ENCODE results near the gene GPBP1L1.
"Not testable (repeated sequence)": the region's sequence is repeated elsewhere in the genome, so short reads cannot be mapped to it uniquely, and the experiment has no call there.

GPBP1L1 gene

GRCh38 chr1:45686288-45687013 is at the start of gene GPBP1L1:
Gene GPBP1L1 (minus strand): TSS chr1:45686533. CDS start chr1:45659087, 27,446 bp downstream.
- DNase-seq (ENCODE audit: low read depth in 2 of 2), result peak; percentile 96

GRCh38 chr1:45730780-45731319 is 44.5 kb upstream of the GPBP1L1 start:
- DNase-seq (ENCODE audit: low read depth in 2 of 2), result no peak

- DNase-seq (ENCODE audit: low read depth in 2 of 2), result no peak
Observed at GRCh38 chr1:45730075-45730779, 43.9 kb upstream of the GPBP1L1 start.

GRCh38 chr1:45726007-45726406 is 39.7 kb upstream of the GPBP1L1 start:
- not testable (repeated sequence) for DNase-seq (ENCODE audit: low read depth in 2 of 2)

GRCh38 chr1:45723248-45723930 is 37.1 kb upstream of the GPBP1L1 start:
- no peak for DNase-seq (ENCODE audit: low read depth in 2 of 2)

GRCh38 chr1:45722809-45723208 is 36.5 kb upstream of the GPBP1L1 start:
- DNase-seq (ENCODE audit: low read depth in 2 of 2), result no peak

GRCh38 chr1:45721207-45721606 is 34.9 kb upstream of the GPBP1L1 start:
- no peak for DNase-seq (ENCODE audit: low read depth in 2 of 2)

GRCh38 chr1:45718289-45718688 is 32.0 kb upstream of the GPBP1L1 start:
- DNase-seq (ENCODE audit: low read depth in 2 of 2), result no peak

- not testable (repeated sequence) for DNase-seq (ENCODE audit: low read depth in 2 of 2)
Observed at GRCh38 chr1:45717386-45717785, 31.1 kb upstream of the GPBP1L1 start.

GRCh38 chr1:45716700-45717099 is 30.4 kb upstream of the GPBP1L1 start:
- DNase-seq (ENCODE audit: low read depth in 2 of 2), result no peak

- no peak for DNase-seq (ENCODE audit: low read depth in 2 of 2)
Observed at GRCh38 chr1:45713711-45714110, 27.4 kb upstream of the GPBP1L1 start.

- DNase-seq (ENCODE audit: low read depth in 2 of 2), result no peak
Observed at GRCh38 chr1:45704637-45705036, 18.3 kb upstream of the GPBP1L1 start.

- no peak for DNase-seq (ENCODE audit: low read depth in 2 of 2)
Observed at GRCh38 chr1:45694823-45695222, 8.5 kb upstream of the GPBP1L1 start.

- not testable (repeated sequence) for DNase-seq (ENCODE audit: low read depth in 2 of 2)
Observed at GRCh38 chr1:45693811-45694210, 7.5 kb upstream of the GPBP1L1 start.

GRCh38 chr1:45687754-45688740 is 1.7 kb upstream of the GPBP1L1 start, which contains the start of gene TMEM69:
Gene TMEM69 (plus strand): TSS chr1:45688181. CDS start chr1:45691069, 2,888 bp downstream.
- peak; percentile 47 to 54 for DNase-seq (ENCODE audit: low read depth in 2 of 2)

- peak; percentile 91 to 92 for DNase-seq (ENCODE audit: low read depth in 2 of 2)
Observed at GRCh38 chr1:45687014-45687753, 851 bp upstream of the GPBP1L1 start.

- peak; percentile 39 to 45 for DNase-seq (ENCODE audit: low read depth in 2 of 2)
Observed at GRCh38 chr1:45686015-45686287, 382 bp downstream of the GPBP1L1 start.

- no peak for DNase-seq (ENCODE audit: low read depth in 2 of 2)
Observed at GRCh38 chr1:45685308-45686014, 872 bp downstream of the GPBP1L1 start.

GRCh38 chr1:45684402-45684801 is 1.9 kb downstream of the GPBP1L1 start:
- DNase-seq (ENCODE audit: low read depth in 2 of 2), result no peak

- DNase-seq (ENCODE audit: low read depth in 2 of 2), result no peak
Observed at GRCh38 chr1:45682942-45683341, 3.4 kb downstream of the GPBP1L1 start.
